MM.1S (cell line): ENCODE measurements around the gene TRAPPC12.
"Not testable (repeated sequence)": the region's sequence is repeated elsewhere in the genome, so short reads cannot be mapped to it uniquely, and the experiment has no call there.

ENCODE experiments used
- DNase-seq: peaks from one replicate; pipeline ENCODE4 v3.0.0-alpha.2; 2015
- H2AFZ ChIP-seq: fragments of 300-600 bp; sonication (generic); 2 replicates; pipeline ENCODE4 v1.6.0; 2016; ENCODE audit warnings: antibody characterized with exemption, low read length
- H3F3A ChIP-seq: fragments of 300-600 bp; sonication (generic); 2 replicates; pipeline ENCODE4 v1.6.1; 2016; ENCODE audit warnings: mild to moderate bottlenecking, antibody characterized with exemption, low read length, moderate library complexity, mixed read lengths; ENCODE audit not compliant: insufficient read depth
- H3K27ac ChIP-seq: fragments of 300-600 bp; sonication (generic); 2 replicates; pipeline ENCODE4 v1.5.1; 2016; ENCODE audit warnings: mild to moderate bottlenecking, low read length
- H3K27me3 ChIP-seq: fragments of 300-600 bp; sonication (generic); replicated peaks from 2 replicates; pipeline ENCODE4 v1.6.0; 2016; ENCODE audit warnings: low read length; ENCODE audit not compliant: insufficient read depth
- H3K36me3 ChIP-seq: fragments of 300-600 bp; sonication (generic); replicated peaks from 2 replicates; pipeline ENCODE4 v1.6.1; 2016; ENCODE audit warnings: mild to moderate bottlenecking, low read length, mixed read lengths; ENCODE audit not compliant: insufficient read depth
- H3K4me1 ChIP-seq: fragments of 300-600 bp; sonication (generic); 2 replicates; pipeline ENCODE4 v1.6.1; 2016; ENCODE audit warnings: low read length, mixed read lengths
- H3K4me2 ChIP-seq: fragments of 300-600 bp; sonication (generic); 2 replicates; pipeline ENCODE4 v1.6.0; 2016; ENCODE audit warnings: low read depth, low read length
- H3K4me3 ChIP-seq: fragments of 300-600 bp; sonication (generic); 2 replicates; pipeline ENCODE4 v1.5.1; 2016; ENCODE audit warnings: low read length, mixed read lengths
- H3K79me2 ChIP-seq: fragments of 300-600 bp; sonication (generic); 2 replicates; pipeline ENCODE4 v1.6.1; 2016; ENCODE audit warnings: mixed run types, low read length, mixed read lengths
- H3K9ac ChIP-seq: fragments of 300-600 bp; sonication (generic); 2 replicates; pipeline ENCODE4 v1.6.1; 2016; ENCODE audit warnings: low read length, mixed read lengths
- H3K9me2 ChIP-seq: fragments of 300-600 bp; sonication (generic); replicated peaks from 2 replicates; pipeline ENCODE4 v1.6.1; 2016; ENCODE audit warnings: mild to moderate bottlenecking, low read length, mixed read lengths; ENCODE audit not compliant: insufficient read depth
- H3K9me3 ChIP-seq: fragments of 300-600 bp; sonication (generic); replicated peaks from 2 replicates; pipeline ENCODE4 v1.6.1; 2016; ENCODE audit warnings: mild to moderate bottlenecking, low read length, mixed read lengths; ENCODE audit not compliant: insufficient read depth
- H4K20me1 ChIP-seq: fragments of 300-600 bp; sonication (generic); 2 replicates; pipeline ENCODE4 v1.6.1; 2016; ENCODE audit warnings: mild to moderate bottlenecking, low read length, moderate library complexity, mixed read lengths; ENCODE audit not compliant: insufficient read depth
- EZH2 ChIP-seq: fragments of 300-600 bp; sonication (generic); optimal IDR thresholded peaks from 2 replicates; pipeline ENCODE3; 2017; ENCODE audit warnings: low read depth, mild to moderate bottlenecking, antibody characterized with exemption, low read length, mixed read lengths
- EZH2phosphoT487 ChIP-seq: fragments of 300-600 bp; sonication (generic); IDR thresholded peaks from 2 replicates; pipeline ENCODE4 v1.6.1; 2018; ENCODE audit warnings: antibody characterized with exemption, low read length
- TF ChIP-seq, protein P1 (sequence below): fragments of 300-600 bp; sonication (generic); IDR thresholded peaks from 2 replicates; pipeline ENCODE4 v1.5.1; 2016; ENCODE audit warnings: antibody characterized with exemption, low read length, mixed read lengths

Gene TRAPPC12

DNA sequence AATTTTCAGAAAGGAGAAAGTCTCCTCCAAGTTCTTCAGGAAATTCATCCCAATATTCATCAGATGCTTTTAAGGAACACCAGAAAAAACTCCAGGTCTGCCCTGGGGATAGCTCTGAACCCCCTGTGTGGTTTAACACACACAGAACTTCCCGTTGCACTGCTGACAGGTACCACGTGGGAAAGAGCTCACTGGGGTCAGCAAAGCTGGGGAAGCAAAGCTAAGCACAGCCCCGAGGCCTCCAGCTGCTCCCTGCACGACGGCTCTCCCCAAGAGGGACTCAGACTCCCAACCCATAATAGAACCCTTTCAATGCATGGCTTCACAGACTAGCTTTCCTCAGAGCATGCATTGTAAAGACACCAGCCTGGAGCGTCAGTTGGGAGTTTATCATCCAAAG is 111.8 kb downstream of the TRAPPC12 start:
- no peaks in the 10 kb centered on the region for H3K36me3 ChIP-seq
- H3F3A ChIP-seq: no peaks in the 10 kb centered on the region
- H3K4me2 ChIP-seq: no peak overlapping the region
- no peaks in the 10 kb centered on the region for H3K9me2 ChIP-seq
- H3K9ac ChIP-seq: no peak overlapping the region
- no peak for DNase-seq
- no peaks in the 10 kb centered on the region for H3K79me2 ChIP-seq
- no peak overlapping the region for H2AFZ ChIP-seq
- H3K4me1 ChIP-seq: no peaks in the 10 kb centered on the region
- no peak overlapping the region for H3K27ac ChIP-seq
- TF ChIP-seq EZH2phosphoT487 (no peak), EZH2 (no peak)
- TF ChIP-seq, protein P1, sequence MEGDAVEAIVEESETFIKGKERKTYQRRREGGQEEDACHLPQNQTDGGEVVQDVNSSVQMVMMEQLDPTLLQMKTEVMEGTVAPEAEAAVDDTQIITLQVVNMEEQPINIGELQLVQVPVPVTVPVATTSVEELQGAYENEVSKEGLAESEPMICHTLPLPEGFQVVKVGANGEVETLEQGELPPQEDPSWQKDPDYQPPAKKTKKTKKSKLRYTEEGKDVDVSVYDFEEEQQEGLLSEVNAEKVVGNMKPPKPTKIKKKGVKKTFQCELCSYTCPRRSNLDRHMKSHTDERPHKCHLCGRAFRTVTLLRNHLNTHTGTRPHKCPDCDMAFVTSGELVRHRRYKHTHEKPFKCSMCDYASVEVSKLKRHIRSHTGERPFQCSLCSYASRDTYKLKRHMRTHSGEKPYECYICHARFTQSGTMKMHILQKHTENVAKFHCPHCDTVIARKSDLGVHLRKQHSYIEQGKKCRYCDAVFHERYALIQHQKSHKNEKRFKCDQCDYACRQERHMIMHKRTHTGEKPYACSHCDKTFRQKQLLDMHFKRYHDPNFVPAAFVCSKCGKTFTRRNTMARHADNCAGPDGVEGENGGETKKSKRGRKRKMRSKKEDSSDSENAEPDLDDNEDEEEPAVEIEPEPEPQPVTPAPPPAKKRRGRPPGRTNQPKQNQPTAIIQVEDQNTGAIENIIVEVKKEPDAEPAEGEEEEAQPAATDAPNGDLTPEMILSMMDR: no peak
- H3K9me3 ChIP-seq: no peaks in the 10 kb centered on the region
- no peaks in the 10 kb centered on the region for H3K27me3 ChIP-seq
- H4K20me1 ChIP-seq: no peaks in the 10 kb centered on the region
- no peak overlapping the region for H3K4me3 ChIP-seq

DNA sequence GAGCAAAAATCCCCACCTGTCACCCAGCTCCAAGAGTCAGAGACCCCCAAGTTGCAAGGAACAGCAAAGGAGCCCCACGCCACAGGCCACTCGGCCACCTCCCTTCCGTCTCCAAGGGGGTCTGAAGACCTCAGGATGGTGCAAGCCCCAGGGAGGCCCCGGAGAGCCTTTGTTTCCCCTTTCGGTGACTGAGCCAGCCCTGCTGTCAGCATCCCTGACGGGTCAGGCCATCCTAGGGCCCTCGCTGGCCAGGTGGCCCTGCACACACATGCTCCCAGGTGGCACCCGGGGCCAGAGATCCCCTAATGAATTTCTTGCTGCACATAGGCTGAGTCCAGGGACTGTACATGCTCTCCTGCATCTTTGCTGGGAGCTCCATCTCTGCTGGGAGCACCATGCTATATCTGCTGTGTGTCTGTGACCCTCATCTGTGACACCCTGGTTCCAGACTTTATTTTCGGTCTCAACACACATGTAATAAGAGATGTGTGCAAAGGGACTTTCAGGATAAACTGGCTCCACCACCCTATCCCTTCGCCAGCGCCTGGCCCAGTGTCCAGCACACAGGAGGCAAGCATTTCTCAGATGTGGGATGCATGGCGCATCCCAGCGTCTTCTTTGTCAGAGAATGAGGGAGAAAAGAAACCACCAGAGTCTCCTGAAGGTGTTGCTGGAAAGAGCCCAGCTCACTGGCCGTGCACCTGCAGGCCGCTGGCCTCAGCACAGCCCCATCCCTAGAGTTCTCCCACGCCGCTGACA is 112.4 kb downstream of the TRAPPC12 start:
- Histone ChIP-seq H3K9me3 (no peaks in the 10 kb centered on the region), H3K79me2 (no peaks in the 10 kb centered on the region), H3K9ac (no peak overlapping the region), H3K4me3 (no peak overlapping the region), H3F3A (no peaks in the 10 kb centered on the region), H2AFZ (no peak overlapping the region), H3K36me3 (no peaks in the 10 kb centered on the region), H3K27me3 (no peaks in the 10 kb centered on the region), H3K27ac (no peak overlapping the region), H3K4me2 (no peak overlapping the region), H3K4me1 (no peaks in the 10 kb centered on the region), H4K20me1 (no peaks in the 10 kb centered on the region), H3K9me2 (no peaks in the 10 kb centered on the region)
- TF ChIP-seq EZH2phosphoT487 (no peak), EZH2 (no peak)
- TF ChIP-seq, protein P1: no peak
- DNase-seq: no peak

DNA sequence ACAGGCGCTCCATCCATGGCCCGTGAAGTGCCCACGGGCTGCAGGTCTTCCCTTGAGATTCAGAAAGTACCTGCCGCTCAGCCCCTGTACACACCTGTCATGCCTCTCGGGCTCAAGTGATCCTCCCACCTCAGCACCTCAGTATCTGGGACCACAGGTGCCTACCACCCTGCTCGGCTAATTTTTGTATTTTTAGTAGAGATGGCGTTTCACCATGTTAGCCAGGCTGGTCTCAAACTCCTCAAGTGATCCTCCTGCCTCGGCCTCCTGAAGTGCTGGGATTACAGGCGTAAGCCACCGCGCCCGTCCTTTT is 112.9 kb downstream of the TRAPPC12 start:
- not testable (repeated sequence) for H3K9me2 ChIP-seq, H2AFZ ChIP-seq, H3K4me1 ChIP-seq, DNase-seq, H3K9me3 ChIP-seq, H3K4me2 ChIP-seq, H3K27ac ChIP-seq, H3K9ac ChIP-seq, H3K27me3 ChIP-seq, H3K79me2 ChIP-seq, H3K36me3 ChIP-seq, H3K4me3 ChIP-seq, H4K20me1 ChIP-seq, H3F3A ChIP-seq

DNA sequence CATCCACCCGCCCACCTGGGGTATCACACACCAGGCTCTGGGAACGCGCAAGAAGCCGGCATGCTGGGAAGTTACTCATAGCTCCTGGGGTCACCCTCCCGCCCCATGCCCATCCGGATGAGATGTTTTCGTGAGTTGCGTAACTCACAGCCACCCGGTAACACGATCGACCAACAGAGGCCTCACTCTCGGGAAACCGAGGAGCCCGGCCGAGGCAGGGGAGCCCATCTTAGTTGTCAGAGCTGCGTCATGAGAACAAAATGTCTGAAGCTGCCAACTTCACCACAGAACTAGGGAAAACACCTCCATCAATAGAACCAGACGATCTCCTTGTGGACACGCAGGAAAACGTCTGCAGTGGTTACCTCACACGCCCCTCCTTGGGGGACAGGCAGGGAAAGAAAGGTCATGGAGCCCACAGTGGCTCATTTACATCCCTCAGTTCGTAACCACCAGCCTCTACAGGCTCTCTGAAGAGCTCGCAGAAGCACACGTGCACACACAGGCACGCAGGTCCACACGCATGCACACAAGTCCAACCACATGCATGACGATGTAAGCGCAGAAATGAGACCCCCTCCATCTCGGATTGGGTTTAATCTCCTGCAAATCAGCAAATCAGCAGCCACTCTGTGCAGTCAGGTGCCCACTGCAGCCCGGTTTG is 113.6 kb downstream of the TRAPPC12 start:
- H3K9me2 ChIP-seq: no peaks in the 10 kb centered on the region
- no peak overlapping the region for H2AFZ ChIP-seq
- H3K79me2 ChIP-seq: no peaks in the 10 kb centered on the region
- H3K27ac ChIP-seq: no peak overlapping the region
- H3K9me3 ChIP-seq: no peaks in the 10 kb centered on the region
- no peaks in the 10 kb centered on the region for H4K20me1 ChIP-seq
- H3K4me1 ChIP-seq: no peaks in the 10 kb centered on the region
- no peak overlapping the region for H3K4me2 ChIP-seq
- H3K4me3 ChIP-seq: no peak overlapping the region
- no peak overlapping the region for H3K9ac ChIP-seq
- H3K27me3 ChIP-seq: no peaks in the 10 kb centered on the region
- no peaks in the 10 kb centered on the region for H3F3A ChIP-seq
- TF ChIP-seq, protein P1: no peak
- TF ChIP-seq EZH2phosphoT487: no peak
- TF ChIP-seq EZH2: no peak
- no peak for DNase-seq
- no peaks in the 10 kb centered on the region for H3K36me3 ChIP-seq
